T-helper 1 cell treated with Interleukin-12 subunit alpha and Interleukin-12 subunit beta and Interleukin-4 antibody, amounts not matched to agents 30 μg/mL and 1 μg/mL, for 36 hours (primary cell): ENCODE results near the gene NTMT2.

Experiments used
- H3K27ac Mint-ChIP-seq: one replicate; pipeline ENCODE4 v1.8.0; 2021; ENCODE audit warnings: mild to moderate bottlenecking, mixed read lengths
- H3K27me3 Mint-ChIP-seq: one replicate; pipeline ENCODE4 v1.8.0; 2021; ENCODE audit warnings: low read depth, mixed read lengths
- H3K36me3 Mint-ChIP-seq: one replicate; pipeline ENCODE4 v1.8.0; 2021; ENCODE audit warnings: low read depth, mixed read lengths
- H3K4me1 Mint-ChIP-seq: one replicate; pipeline ENCODE4 v1.8.0; 2021; ENCODE audit warnings: low read depth, mixed read lengths
- H3K4me3 Mint-ChIP-seq: one replicate; pipeline ENCODE4 v1.8.0; 2021; ENCODE audit warnings: mild to moderate bottlenecking, moderate library complexity, mixed read lengths
- H3K9me3 Mint-ChIP-seq: one replicate; pipeline ENCODE4 v1.8.0; 2021; ENCODE audit warnings: mixed read lengths

NTMT2 gene

GRCh38 chr1:170209125-170209524, 63.4 kb downstream of the NTMT2 start:
- Mint-ChIP-seq H3K4me3 (no peak overlapping the region), H3K36me3 (no peaks in the 10 kb centered on the region), H3K27ac (no peak overlapping the region), H3K9me3 (peaks cover 10% of the 10 kb centered on the region), H3K27me3 (peaks cover 4% of the 10 kb centered on the region), H3K4me1 (no peaks in the 10 kb centered on the region)

GRCh38 chr1:170210142-170210541, 64.4 kb downstream of the NTMT2 start:
- H3K4me3 Mint-ChIP-seq: no peak overlapping the region
- no peaks in the 10 kb centered on the region for H3K4me1 Mint-ChIP-seq
- peaks cover 8% of the 10 kb centered on the region for H3K27me3 Mint-ChIP-seq
- no peaks in the 10 kb centered on the region for H3K36me3 Mint-ChIP-seq
- peaks cover 10% of the 10 kb centered on the region for H3K9me3 Mint-ChIP-seq
- H3K27ac Mint-ChIP-seq: no peak overlapping the region

GRCh38 chr1:170213596-170213995, 67.8 kb downstream of the NTMT2 start:
- Mint-ChIP-seq H3K9me3 (no peaks in the 10 kb centered on the region), H3K27me3 (peaks cover 4% of the 10 kb centered on the region), H3K27ac (no peak overlapping the region), H3K36me3 (no peaks in the 10 kb centered on the region), H3K4me1 (no peaks in the 10 kb centered on the region), H3K4me3 (no peak overlapping the region)

GRCh38 chr1:170214117-170215032, 68.6 kb downstream of the NTMT2 start:
- no peaks in the 10 kb centered on the region for H3K36me3 Mint-ChIP-seq
- H3K4me1 Mint-ChIP-seq: no peaks in the 10 kb centered on the region
- no peak overlapping the region for H3K4me3 Mint-ChIP-seq
- no peaks in the 10 kb centered on the region for H3K9me3 Mint-ChIP-seq
- peaks cover 4% of the 10 kb centered on the region for H3K27me3 Mint-ChIP-seq
- no peak overlapping the region for H3K27ac Mint-ChIP-seq

- H3K4me3 Mint-ChIP-seq: no peak overlapping the region
- peaks cover 4% of the 10 kb centered on the region for H3K27me3 Mint-ChIP-seq
- H3K9me3 Mint-ChIP-seq: no peaks in the 10 kb centered on the region
Observed at GRCh38 chr1:170215072-170215885, 69.5 kb downstream of the NTMT2 start.

GRCh38 chr1:170217517-170218256, 71.9 kb downstream of the NTMT2 start:
- no peak overlapping the region for H3K4me3 Mint-ChIP-seq
- no peaks in the 10 kb centered on the region for H3K36me3 Mint-ChIP-seq
- no peaks in the 10 kb centered on the region for H3K9me3 Mint-ChIP-seq
- peaks cover 4% of the 10 kb centered on the region for H3K27me3 Mint-ChIP-seq
- no peaks in the 10 kb centered on the region for H3K4me1 Mint-ChIP-seq
- H3K27ac Mint-ChIP-seq: no peak overlapping the region

More at GRCh38 chr1:170215072-170215885, 69.5 kb downstream of the NTMT2 start:
- no peak overlapping the region for H3K27ac Mint-ChIP-seq
- no peaks in the 10 kb centered on the region for H3K4me1 Mint-ChIP-seq
- no peaks in the 10 kb centered on the region for H3K36me3 Mint-ChIP-seq

- Mint-ChIP-seq H3K27me3 (peaks cover 4% of the 10 kb centered on the region), H3K27ac (no peak overlapping the region), H3K4me3 (no peak overlapping the region), H3K36me3 (no peaks in the 10 kb centered on the region), H3K4me1 (no peaks in the 10 kb centered on the region), H3K9me3 (no peaks in the 10 kb centered on the region)
Observed at GRCh38 chr1:170218257-170218650, 72.5 kb downstream of the NTMT2 start.
